Calu3 (cell line): ENCODE results near the gene PRR15L. TPM values are rescaled to one million over a fixed set of nuclear protein-coding genes. Genes with fewer than 3 reads are reported as not detected.
A peak's percentile ranks its signal among the peaks of the same experiment; 100 is the strongest.

ENCODE experiments used
- BruUV-seq: library from RNA; stranded (reverse); fragments of 400-500 nt; replicated peaks from 2 replicates; lab custom pipeline; 2021; lab: Mats Ljungman, UMichigan
- CTCF ChIA-PET: fragments of 300-600 bp; sonication (Branson Sonifier 250); formaldehyde crosslinking; loops from one replicate; lab custom pipeline; 2022; ENCODE audit warnings: antibody characterized with exemption; lab: Charles Lee
- DNase-seq: peaks from one replicate; pipeline ENCODE4 v3.0.0; 2022
- H3K27ac Mint-ChIP-seq: one replicate; pipeline ENCODE4 v1.8.0; 2022; ENCODE audit warnings: mixed read lengths; ENCODE audit not compliant: unreplicated experiment
- H3K27me3 Mint-ChIP-seq: one replicate; pipeline ENCODE4 v1.8.0; 2022; ENCODE audit warnings: mixed read lengths; ENCODE audit not compliant: unreplicated experiment
- H3K36me3 Mint-ChIP-seq: one replicate; pipeline ENCODE4 v1.8.0; 2022; ENCODE audit warnings: mild to moderate bottlenecking, moderate library complexity, mixed read lengths; ENCODE audit not compliant: insufficient read depth, unreplicated experiment
- H3K4me1 Mint-ChIP-seq: one replicate; pipeline ENCODE4 v1.8.0; 2022; ENCODE audit warnings: mild to moderate bottlenecking, low read depth, mixed read lengths; ENCODE audit not compliant: unreplicated experiment
- H3K4me3 Mint-ChIP-seq: one replicate; pipeline ENCODE4 v1.8.0; 2022; ENCODE audit warnings: mild to moderate bottlenecking, low read depth, moderate library complexity, mixed read lengths; ENCODE audit not compliant: unreplicated experiment
- H3K9me3 Mint-ChIP-seq: one replicate; pipeline ENCODE4 v1.8.0; 2022; ENCODE audit warnings: low read depth, mixed read lengths; ENCODE audit not compliant: unreplicated experiment
- CTCF ChIP-seq: fragments of 200-600 bp; IDR thresholded peaks from one replicate; pipeline ENCODE4 v1.8.0; 2022; ENCODE audit warnings: antibody characterized with exemption; ENCODE audit not compliant: unreplicated experiment
- intact Hi-C: fragments of 100-400 bp; cut with micrococcal nuclease; formaldehyde crosslinking; loops from one replicate; pipeline ENCODE4 v1.10.0; 2022; ENCODE audit not compliant: unreplicated experiment
- total RNA-seq: library from RNA; stranded (reverse); gene quantifications from 2 replicates; pipeline ENCODE4 v1.2.3, GENCODE V29; 2022

The PRR15L gene
- total RNA-seq, 1 experiment from 2014 or later, result 30.2 TPM

GRCh38 chr17:47945080-47945479 lies 12.6 kb downstream of the PRR15L start:
- intact Hi-C loops, result loop anchor here (5.0 to 10.0 kb wide), 2 partner anchors 48 to 100 kb away; partner anchors contain the start of genes SCRN2 and SP2
- H3K9me3 Mint-ChIP-seq, result peaks cover 4% of the 10 kb centered on the region
- H3K27ac Mint-ChIP-seq, result no peak overlapping the region
- CTCF ChIA-PET, result interaction anchor here (0.5 to 2.3 kb wide), 3 partner anchors 15 to 54 kb away, joined by 3 to 10 read pairs (median 7); no protein-coding TSS in a partner anchor
- H3K27me3 Mint-ChIP-seq, result no peaks in the 10 kb centered on the region
- DNase-seq, result no peak
- no peak overlapping the region for H3K4me3 Mint-ChIP-seq
- peaks cover 75% of the 10 kb centered on the region for H3K4me1 Mint-ChIP-seq
- BruUV-seq, result no TSS peak
- TF ChIP-seq CTCF, result no peak
- peaks cover 57% of the 10 kb centered on the region for H3K36me3 Mint-ChIP-seq

GRCh38 chr17:47942568-47942967 lies 15.1 kb downstream of the PRR15L start:
- CTCF ChIA-PET, result interaction anchor here (0.7 to 2.9 kb wide), 3 partner anchors 28 to 1396 kb away, joined by 3 to 27 read pairs (median 6); partner anchors contain the start of gene CDK5RAP3

GRCh38 chr17:47942096-47942510 lies 15.6 kb downstream of the PRR15L start:
- DNase-seq, result no peak
- peaks cover 34% of the 10 kb centered on the region for H3K36me3 Mint-ChIP-seq
- peak overlapping the region; percentile 89 for H3K4me3 Mint-ChIP-seq
- H3K27ac Mint-ChIP-seq, result peak overlapping the region; percentile 80
- CTCF ChIA-PET, result interaction anchor here (0.7 to 2.9 kb wide), 6 partner anchors 8 to 1397 kb away, joined by 3 to 27 read pairs (median 4); partner anchors contain the start of genes CDK5RAP3 and SCRN2
- no peak for TF ChIP-seq CTCF
- intact Hi-C loops, result loop anchor here (10.0 kb wide), 1 partner anchor 97 kb away; the partner anchor contains the start of gene SCRN2
- H3K27me3 Mint-ChIP-seq, result no peaks in the 10 kb centered on the region
- H3K4me1 Mint-ChIP-seq, result peaks cover 52% of the 10 kb centered on the region
- peaks cover 4% of the 10 kb centered on the region for H3K9me3 Mint-ChIP-seq
- no TSS peak for BruUV-seq

More at GRCh38 chr17:47942568-47942967, 15.1 kb downstream of the PRR15L start:
- no peak for TF ChIP-seq CTCF
- Mint-ChIP-seq H3K4me1 (peaks cover 54% of the 10 kb centered on the region), H3K9me3 (peaks cover 4% of the 10 kb centered on the region), H3K27me3 (no peaks in the 10 kb centered on the region), H3K4me3 (peak overlapping the region; percentile 89), H3K27ac (peak overlapping the region; percentile 80), H3K36me3 (peaks cover 38% of the 10 kb centered on the region)
- intact Hi-C loops, result loop anchor here (10.0 kb wide), 1 partner anchor 98 kb away; the partner anchor contains the start of gene SCRN2
- TSS peak; percentile 13 for BruUV-seq
- no peak for DNase-seq

GRCh38 chr17:47941246-47942095 lies 16.2 kb downstream of the PRR15L start, which contains the start of gene PNPO:
Gene PNPO, plus strand, starts transcription at chr17:47941571. Its CDS starts 105 bp downstream, at chr17:47941676.
- Mint-ChIP-seq H3K27ac (peak within 1 kb of the TSS; percentile 80), H3K9me3 (peaks cover 4% of the 10 kb centered on the region), H3K4me1 (peaks cover 52% of the 10 kb centered on the region), H3K27me3 (no peaks in the 10 kb centered on the region), H3K36me3 (peaks cover 27% of the 10 kb centered on the region), H3K4me3 (peak within 1 kb of the TSS; percentile 89)
- intact Hi-C loops, result loop anchor here (10.0 kb wide), 1 partner anchor 97 kb away; the partner anchor contains the start of gene SCRN2
- peak; percentile 98 for DNase-seq
- no TSS peak for BruUV-seq
- CTCF ChIA-PET, result interaction anchor here (0.5 to 2.9 kb wide), 15 partner anchors 9 to 1397 kb away, joined by 3 to 27 read pairs (median 3); partner anchors contain the start of genes CDK5RAP3, PRR15L and SCRN2
- no peak for TF ChIP-seq CTCF
